Astrocyte (in vitro differentiated cells and primary cell): ENCODE results near the gene HESX1. TPM values are rescaled to one million over a fixed set of nuclear protein-coding genes. Genes with fewer than 3 reads are reported as not detected.

Experiments
- DNase-seq: peaks from one replicate; pipeline ENCODE4 v3.0.0-alpha.2; 2010; ENCODE audit warnings: low read depth
- FAIRE-seq: peaks from 2 replicates; lab custom pipeline; 2011; peaks lifted over from hg19 to GRCh38; lab: Jason Lieb, UNC
- H2AFZ ChIP-seq: 2 replicates; pipeline ENCODE4 v1.6.0; 2012; ENCODE audit warnings: low read depth, low read length, inconsistent platforms
- H3K27ac ChIP-seq: 2 replicates; pipeline ENCODE4 v1.5.1; 2011; ENCODE audit warnings: low read depth, low read length, inconsistent platforms
- H3K27me3 ChIP-seq: 2 replicates; pipeline ENCODE4 v1.6.0; 2011; ENCODE audit warnings: low read length, inconsistent platforms; ENCODE audit not compliant: insufficient read depth
- H3K36me3 ChIP-seq: 2 replicates; pipeline ENCODE4 v1.5.1; 2011; ENCODE audit warnings: low read length, inconsistent platforms; ENCODE audit not compliant: insufficient read depth
- H3K4me1 ChIP-seq: 2 replicates; pipeline ENCODE4 v1.5.1; 2011; ENCODE audit warnings: low read length, inconsistent platforms; ENCODE audit not compliant: insufficient read depth
- H3K4me2 ChIP-seq: 2 replicates; pipeline ENCODE4 v1.6.0; 2012; ENCODE audit warnings: low read length, inconsistent platforms
- H3K4me3 ChIP-seq: 2 replicates; pipeline ENCODE4 v1.5.1; 2011; ENCODE audit warnings: low read depth, mild to moderate bottlenecking, low read length, inconsistent platforms; ENCODE audit not compliant: insufficient read depth
- H3K79me2 ChIP-seq: 2 replicates; pipeline ENCODE4 v1.6.0; 2012; ENCODE audit warnings: mild to moderate bottlenecking, low read length, inconsistent platforms; ENCODE audit not compliant: insufficient read depth
- H3K9ac ChIP-seq: 2 replicates; pipeline ENCODE4 v1.6.0; 2012; ENCODE audit warnings: mild to moderate bottlenecking, low read length, inconsistent platforms
- H3K9me3 ChIP-seq: 2 replicates; pipeline ENCODE4 v1.5.1; 2012; ENCODE audit warnings: low read depth, mild to moderate bottlenecking, low read length, inconsistent platforms; ENCODE audit not compliant: insufficient read depth
- H4K20me1 ChIP-seq: 2 replicates; pipeline ENCODE4 v1.6.0; 2012; ENCODE audit warnings: low read length, inconsistent platforms; ENCODE audit not compliant: insufficient read depth
- H3K27ac Mint-ChIP-seq: one replicate; pipeline ENCODE4 v1.8.0; 2021; ENCODE audit warnings: mild to moderate bottlenecking, mixed read lengths; ENCODE audit not compliant: unreplicated experiment
- H3K27me3 Mint-ChIP-seq: one replicate; pipeline ENCODE4 v1.8.0; 2021; ENCODE audit warnings: low read depth, mixed read lengths; ENCODE audit not compliant: unreplicated experiment
- H3K36me3 Mint-ChIP-seq: one replicate; pipeline ENCODE4 v1.8.0; 2021; ENCODE audit warnings: low read depth, mixed read lengths; ENCODE audit not compliant: unreplicated experiment
- H3K4me1 Mint-ChIP-seq: one replicate; pipeline ENCODE4 v1.8.0; 2021; ENCODE audit warnings: low read depth, mixed read lengths; ENCODE audit not compliant: unreplicated experiment
- H3K4me3 Mint-ChIP-seq: one replicate; pipeline ENCODE4 v1.8.0; 2021; ENCODE audit warnings: mild to moderate bottlenecking, moderate library complexity, mixed read lengths; ENCODE audit not compliant: unreplicated experiment
- H3K9me3 Mint-ChIP-seq: one replicate; pipeline ENCODE4 v1.8.0; 2021; ENCODE audit warnings: mild to moderate bottlenecking, mixed read lengths; ENCODE audit not compliant: unreplicated experiment
- EZH2 ChIP-seq: IDR thresholded peaks from 2 replicates; pipeline ENCODE4 v1.6.1; 2012; ENCODE audit warnings: mild to moderate bottlenecking, low read length, inconsistent platforms; ENCODE audit not compliant: insufficient read depth
- total RNA-seq: library from RNA; stranded (reverse); gene quantifications from 2 replicates; pipeline ENCODE4 v1.2.1, GENCODE V29; 2021
- TF ChIP-seq, protein P1 (sequence below): IDR thresholded peaks from 2 replicates; pipeline ENCODE4 v1.5.1; 2011; ENCODE audit warnings: low read depth, mild to moderate bottlenecking, inconsistent platforms, low read length, moderate library complexity; ENCODE audit not compliant: insufficient read depth

Gene HESX1
- total RNA-seq, 1 donor from 2014 or later: 1.1 TPM

DNA sequence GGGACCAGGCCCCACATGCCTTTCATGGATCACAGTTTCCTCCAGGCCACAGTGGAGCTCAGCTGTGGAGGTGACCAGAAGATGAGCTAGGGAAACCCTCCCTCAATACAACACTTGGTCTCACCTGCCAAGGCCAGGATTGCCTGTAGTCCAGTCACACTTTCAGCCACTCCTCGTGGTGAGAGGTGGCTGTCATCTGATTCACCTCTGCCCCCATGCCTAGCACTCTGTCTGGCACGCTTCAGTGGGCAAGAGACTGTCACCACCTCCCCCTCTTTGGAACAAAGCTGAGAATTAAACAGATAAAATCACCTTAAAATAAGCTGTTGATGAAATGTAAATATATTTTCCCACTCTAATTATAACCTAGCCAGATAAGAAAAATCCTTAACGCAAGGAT, 30.7 kb downstream of the HESX1 start:
- no peak overlapping the region for H3K27ac Mint-ChIP-seq
- H3K27me3 Mint-ChIP-seq: peaks cover 20% of the 10 kb centered on the region
- H3K36me3 Mint-ChIP-seq: no peaks in the 10 kb centered on the region
- FAIRE-seq (no peak), DNase-seq (no peak)
- H4K20me1 ChIP-seq: no peaks in the 10 kb centered on the region
- TF ChIP-seq, protein P1, sequence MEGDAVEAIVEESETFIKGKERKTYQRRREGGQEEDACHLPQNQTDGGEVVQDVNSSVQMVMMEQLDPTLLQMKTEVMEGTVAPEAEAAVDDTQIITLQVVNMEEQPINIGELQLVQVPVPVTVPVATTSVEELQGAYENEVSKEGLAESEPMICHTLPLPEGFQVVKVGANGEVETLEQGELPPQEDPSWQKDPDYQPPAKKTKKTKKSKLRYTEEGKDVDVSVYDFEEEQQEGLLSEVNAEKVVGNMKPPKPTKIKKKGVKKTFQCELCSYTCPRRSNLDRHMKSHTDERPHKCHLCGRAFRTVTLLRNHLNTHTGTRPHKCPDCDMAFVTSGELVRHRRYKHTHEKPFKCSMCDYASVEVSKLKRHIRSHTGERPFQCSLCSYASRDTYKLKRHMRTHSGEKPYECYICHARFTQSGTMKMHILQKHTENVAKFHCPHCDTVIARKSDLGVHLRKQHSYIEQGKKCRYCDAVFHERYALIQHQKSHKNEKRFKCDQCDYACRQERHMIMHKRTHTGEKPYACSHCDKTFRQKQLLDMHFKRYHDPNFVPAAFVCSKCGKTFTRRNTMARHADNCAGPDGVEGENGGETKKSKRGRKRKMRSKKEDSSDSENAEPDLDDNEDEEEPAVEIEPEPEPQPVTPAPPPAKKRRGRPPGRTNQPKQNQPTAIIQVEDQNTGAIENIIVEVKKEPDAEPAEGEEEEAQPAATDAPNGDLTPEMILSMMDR: no peak
- TF ChIP-seq EZH2: no peak
- H3K9ac ChIP-seq: no peak overlapping the region
- peaks cover 2% of the 10 kb centered on the region for H3K4me1 Mint-ChIP-seq
- H3K9me3 ChIP-seq: no peaks in the 10 kb centered on the region
- no peaks in the 10 kb centered on the region for H3K79me2 ChIP-seq
- H3K4me3 ChIP-seq: no peak overlapping the region
- peak overlapping the region; percentile 42 for H3K4me3 Mint-ChIP-seq
- peaks cover 5% of the 10 kb centered on the region for H3K4me1 ChIP-seq
- H2AFZ ChIP-seq: no peak overlapping the region
- peaks cover 5% of the 10 kb centered on the region for H3K27me3 ChIP-seq
- H3K36me3 ChIP-seq: no peaks in the 10 kb centered on the region
- H3K27ac ChIP-seq: no peak overlapping the region
- H3K4me2 ChIP-seq: no peak overlapping the region
- H3K9me3 Mint-ChIP-seq: no peaks in the 10 kb centered on the region

DNA sequence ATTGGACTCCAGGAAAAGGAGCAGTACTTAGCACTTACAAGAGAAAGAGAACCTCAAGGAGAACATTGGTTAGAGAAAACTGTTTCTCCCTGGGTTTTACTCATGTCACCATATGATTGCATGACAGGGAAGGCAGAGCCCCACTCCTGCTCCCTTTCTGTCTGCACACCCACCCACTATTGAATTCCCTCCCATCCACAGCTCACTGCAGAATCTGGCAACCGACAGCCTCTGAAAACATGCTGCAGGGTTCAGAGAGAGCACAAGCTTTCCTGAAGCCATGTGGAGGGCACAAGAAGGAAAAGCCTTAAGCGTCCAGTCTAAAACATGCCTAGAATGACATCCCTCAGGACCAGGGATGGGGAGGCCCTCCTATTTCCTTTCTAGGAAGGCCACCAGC, 31.6 kb downstream of the HESX1 start:
- Mint-ChIP-seq H3K4me3 (no peak overlapping the region), H3K27ac (no peak overlapping the region), H3K27me3 (peaks cover 15% of the 10 kb centered on the region), H3K36me3 (no peaks in the 10 kb centered on the region), H3K4me1 (peaks cover 2% of the 10 kb centered on the region), H3K9me3 (no peaks in the 10 kb centered on the region)
- Histone ChIP-seq H3K4me2 (no peak overlapping the region), H4K20me1 (peaks cover 1% of the 10 kb centered on the region), H3K27me3 (peaks cover 5% of the 10 kb centered on the region), H3K9me3 (no peaks in the 10 kb centered on the region), H3K27ac (no peak overlapping the region), H3K9ac (no peak overlapping the region), H3K4me3 (no peak overlapping the region), H3K36me3 (no peaks in the 10 kb centered on the region), H2AFZ (no peak overlapping the region), H3K4me1 (peaks cover 9% of the 10 kb centered on the region), H3K79me2 (peaks cover 7% of the 10 kb centered on the region)
- no peak for FAIRE-seq
- TF ChIP-seq EZH2: no peak
- TF ChIP-seq, protein P1: no peak
- no peak for DNase-seq

DNA sequence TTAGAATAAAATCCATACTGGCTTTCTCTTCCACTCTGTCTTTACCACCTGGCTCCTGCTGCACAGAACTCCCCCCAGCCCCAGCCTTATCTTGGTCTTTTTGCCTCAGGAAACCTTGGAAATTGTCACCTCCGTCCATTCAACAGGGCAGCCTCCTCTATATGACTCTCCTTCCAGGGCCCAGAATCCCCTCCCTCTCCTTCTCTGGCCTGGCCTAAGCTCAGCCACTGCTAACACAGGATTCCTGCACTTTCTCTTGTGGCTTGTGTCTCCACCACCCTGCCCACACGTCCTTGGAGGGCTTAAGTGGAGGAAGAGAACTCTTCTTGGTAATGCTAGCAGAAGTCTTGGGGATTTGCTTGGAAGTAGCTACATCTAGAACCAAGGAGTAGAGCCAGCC, 33.1 kb downstream of the HESX1 start:
- Histone ChIP-seq H3K27me3 (peaks cover 5% of the 10 kb centered on the region), H3K4me3 (no peak overlapping the region), H3K4me2 (no peak overlapping the region), H2AFZ (no peak overlapping the region), H3K79me2 (peaks cover 21% of the 10 kb centered on the region), H3K27ac (no peak overlapping the region), H4K20me1 (peaks cover 16% of the 10 kb centered on the region), H3K36me3 (no peaks in the 10 kb centered on the region), H3K9ac (no peak overlapping the region), H3K9me3 (no peaks in the 10 kb centered on the region), H3K4me1 (peaks cover 9% of the 10 kb centered on the region)
- DNase-seq: no peak
- Mint-ChIP-seq H3K4me1 (peaks cover 4% of the 10 kb centered on the region), H3K4me3 (no peak overlapping the region), H3K27ac (no peak overlapping the region), H3K9me3 (no peaks in the 10 kb centered on the region), H3K36me3 (no peaks in the 10 kb centered on the region), H3K27me3 (peaks cover 22% of the 10 kb centered on the region)
- FAIRE-seq: no peak
- no peak for TF ChIP-seq EZH2
- TF ChIP-seq, protein P1: no peak
